NCI-H2196 (cell line): ENCODE data around the gene UBN1.
"Not testable (repeated sequence)": the region's sequence is repeated elsewhere in the genome, so short reads cannot be mapped to it uniquely, and the experiment has no call there.

Experiments
- DNase-seq: peaks from one replicate; lab custom pipeline; 2025; ENCODE audit not compliant: unreplicated experiment; lab: John Stamatoyannopoulos, UW

Gene UBN1

DNA sequence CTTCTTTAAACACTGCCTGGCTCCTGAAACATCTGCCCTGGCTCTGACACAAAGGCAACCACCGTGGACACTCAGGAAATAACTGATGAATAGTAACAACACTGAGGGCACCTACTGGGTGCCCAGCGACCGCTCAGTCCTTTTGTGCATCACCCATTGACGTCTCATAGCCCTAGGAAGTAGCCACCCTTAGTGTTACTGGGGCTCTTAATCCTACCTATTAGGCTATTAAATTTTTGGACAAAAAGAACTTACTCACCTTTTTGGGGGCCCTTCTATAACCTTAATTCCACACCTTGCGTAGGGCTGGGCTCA lies 78.0 kb downstream of the UBN1 start:
- DNase-seq, result peak; percentile 54

DNA sequence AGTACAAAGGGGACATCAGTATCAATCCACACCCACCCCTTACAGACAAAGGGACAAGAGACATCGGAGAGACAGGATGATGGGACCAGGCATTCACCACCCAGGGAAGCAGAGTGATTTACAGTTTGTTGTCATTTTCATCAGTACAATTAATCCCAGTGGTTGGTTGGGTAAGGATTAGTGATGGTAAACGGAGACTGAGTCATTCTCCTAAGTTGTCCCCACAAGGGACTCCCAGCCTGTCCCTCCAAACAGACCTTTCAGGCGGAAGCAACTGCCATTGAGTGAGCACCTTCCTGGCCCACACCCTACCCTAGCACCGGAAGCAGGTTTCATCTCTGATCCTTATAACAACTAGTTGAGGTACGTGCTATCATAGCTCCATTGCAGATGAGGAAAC lies 78.5 kb downstream of the UBN1 start:
- DNase-seq, result no peak

DNA sequence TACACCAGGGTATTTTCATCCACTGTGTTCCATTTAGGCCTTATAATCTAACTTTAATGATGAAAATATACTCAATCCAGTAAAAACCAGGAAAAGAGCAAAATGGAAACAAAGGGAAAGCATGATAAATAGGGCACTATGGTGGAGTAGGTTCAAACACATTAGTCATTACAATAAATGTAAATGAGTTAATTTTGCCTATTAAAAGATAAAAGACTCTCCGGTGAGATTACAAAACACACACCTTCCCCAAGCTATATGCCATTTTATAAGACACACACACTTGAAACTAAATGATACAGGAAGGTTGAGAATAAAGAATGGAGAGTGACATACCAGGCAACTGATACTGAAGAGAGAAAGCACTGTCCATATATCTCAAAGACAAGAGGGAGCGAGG lies 79.6 kb downstream of the UBN1 start:
- DNase-seq, result no peak

DNA sequence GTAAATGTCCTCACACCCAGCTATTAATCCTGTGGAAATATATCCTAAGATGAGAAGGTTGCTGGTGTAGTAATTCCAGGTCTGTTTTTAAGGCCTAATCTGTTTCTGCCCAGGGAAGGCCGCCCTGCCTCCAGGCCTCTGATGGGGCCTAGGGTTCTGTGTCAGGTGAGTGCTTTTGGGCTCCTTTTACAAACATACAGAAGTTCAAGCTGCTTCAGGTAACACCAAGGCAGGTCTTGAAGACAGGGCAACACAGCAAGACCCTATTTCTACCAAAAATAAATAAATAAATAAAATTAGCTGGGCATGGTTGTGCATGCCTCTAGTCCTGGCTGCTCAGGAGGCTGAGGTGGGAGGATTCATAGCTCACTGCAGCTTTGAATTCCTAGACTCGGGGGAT lies 80.4 kb downstream of the UBN1 start:
- no peak for DNase-seq

- no peak for DNase-seq
These were observed 80.9 kb downstream of the UBN1 start for GRCh38 chr16:4928227-4928626.

DNA sequence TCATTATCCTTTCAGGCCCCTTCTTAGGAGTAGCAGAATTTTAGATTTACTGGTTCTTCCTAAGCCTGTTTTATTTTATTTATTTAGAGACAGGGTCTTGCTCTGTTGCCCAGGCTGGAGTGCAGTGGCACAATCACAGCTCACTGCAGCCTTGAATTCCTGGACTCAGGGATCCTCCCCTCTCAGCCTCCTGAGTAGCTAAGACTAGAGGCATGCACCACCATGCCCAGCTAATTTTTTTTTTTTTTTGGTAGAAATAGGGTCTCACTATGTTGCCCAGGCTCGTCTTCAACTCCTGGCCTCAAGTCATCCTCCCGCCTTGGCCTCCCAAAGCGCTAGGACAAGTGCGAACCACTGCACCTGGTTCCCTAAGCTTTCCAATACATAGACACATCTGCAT lies 82.3 kb downstream of the UBN1 start:
- not testable (repeated sequence) for DNase-seq

DNA sequence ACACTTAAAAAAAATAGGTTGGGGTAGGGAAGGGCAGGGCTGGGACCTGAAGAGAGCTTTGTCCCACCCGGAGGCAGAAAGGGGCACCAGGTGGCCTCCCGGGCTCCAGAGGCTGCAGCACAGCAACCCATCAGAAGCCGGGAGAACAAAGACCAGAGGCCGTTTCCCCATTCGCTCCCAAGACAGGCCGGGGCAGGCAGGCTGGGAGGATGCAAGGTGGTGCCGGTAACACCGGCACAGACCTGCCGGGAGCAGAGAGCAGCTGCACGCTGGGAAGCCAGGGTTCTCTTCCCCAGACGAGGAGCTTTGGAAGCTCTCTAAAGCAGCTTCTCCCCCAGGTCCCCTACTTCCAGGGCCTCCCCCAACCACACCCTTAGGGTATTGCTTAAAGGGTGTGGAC lies 84.1 kb downstream of the UBN1 start:
- no peak for DNase-seq
